Skeletal muscle satellite cell (primary cell): ENCODE measurements around the gene NCKAP5.

Experiments
- H3K27me3 ChIP-seq: 2 replicates; pipeline ENCODE4 v1.7.0; 2013; ENCODE audit warnings: low read length; ENCODE audit not compliant: control insufficient read depth, insufficient read depth
- H3K36me3 ChIP-seq: 2 replicates; pipeline ENCODE4 v1.7.0; 2013; ENCODE audit warnings: mild to moderate bottlenecking, control low read depth, low read length; ENCODE audit not compliant: insufficient read depth
- H3K4me1 ChIP-seq: 2 replicates; pipeline ENCODE4 v1.7.0; 2013; ENCODE audit warnings: low read length; ENCODE audit not compliant: control insufficient read depth, insufficient read depth
- H3K4me2 ChIP-seq: 2 replicates; pipeline ENCODE4 v1.7.0; 2013; ENCODE audit warnings: mild to moderate bottlenecking, low read length
- H3K4me3 ChIP-seq: 2 replicates; pipeline ENCODE4 v1.7.0; 2013; ENCODE audit warnings: low read length
- H3K9ac ChIP-seq: 2 replicates; pipeline ENCODE4 v1.7.0; 2013; ENCODE audit warnings: mild to moderate bottlenecking, low read depth, low read length, moderate library complexity
- H3K9me3 ChIP-seq: replicated peaks from 2 replicates; pipeline ENCODE4 v1.7.0; 2013; ENCODE audit warnings: mild to moderate bottlenecking, control low read depth, low read length

NCKAP5 gene

DNA sequence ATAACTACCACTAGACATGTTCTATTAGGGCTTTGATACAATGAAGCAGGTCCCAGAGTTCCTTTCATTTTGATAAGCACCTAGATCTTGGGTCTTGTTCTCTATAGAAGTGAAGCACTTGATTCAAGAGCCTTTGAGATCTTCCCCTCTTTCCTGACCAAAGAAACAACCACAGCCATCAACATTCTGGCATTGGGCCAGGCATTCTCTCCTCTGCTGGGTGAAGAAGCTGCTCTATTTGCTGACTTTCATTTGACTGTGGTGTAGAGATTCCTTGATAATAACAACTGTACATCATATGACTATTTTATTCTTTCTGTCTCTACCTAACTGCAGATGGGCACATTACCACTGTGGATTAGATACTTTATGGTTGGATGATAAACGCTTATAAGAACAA, 801.7 kb downstream of the NCKAP5 start:
- H3K36me3 ChIP-seq = no peaks in the 10 kb centered on the region
- no peak overlapping the region for H3K4me2 ChIP-seq
- no peak overlapping the region for H3K9ac ChIP-seq

DNA sequence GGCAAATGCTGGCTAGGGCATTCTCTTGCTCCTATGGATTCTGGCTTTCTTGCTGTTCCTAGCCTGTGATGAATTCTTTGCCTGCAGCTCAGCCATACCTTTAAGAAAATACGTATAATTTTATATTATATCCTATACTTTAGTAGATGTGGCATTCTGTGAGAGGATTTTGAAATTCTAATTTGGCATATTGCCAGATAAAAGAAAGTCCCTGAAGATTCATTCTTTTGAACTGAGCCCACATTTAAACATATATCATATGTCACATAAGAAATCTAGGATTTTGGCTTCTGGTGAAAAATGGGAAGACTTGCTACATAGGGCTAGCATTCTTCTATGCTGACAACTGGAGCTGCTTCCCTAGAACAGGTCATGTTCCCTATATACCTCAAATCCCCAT, 806.8 kb downstream of the NCKAP5 start:
- H3K27me3 ChIP-seq = no peaks in the 10 kb centered on the region
- no peak overlapping the region for H3K4me2 ChIP-seq

More for the DNA sequence above, 801.7 kb downstream of the NCKAP5 start:
- Histone ChIP-seq H3K9me3 (no peaks in the 10 kb centered on the region), H3K4me3 (no peak overlapping the region), H3K27me3 (no peaks in the 10 kb centered on the region), H3K4me1 (no peaks in the 10 kb centered on the region)

DNA sequence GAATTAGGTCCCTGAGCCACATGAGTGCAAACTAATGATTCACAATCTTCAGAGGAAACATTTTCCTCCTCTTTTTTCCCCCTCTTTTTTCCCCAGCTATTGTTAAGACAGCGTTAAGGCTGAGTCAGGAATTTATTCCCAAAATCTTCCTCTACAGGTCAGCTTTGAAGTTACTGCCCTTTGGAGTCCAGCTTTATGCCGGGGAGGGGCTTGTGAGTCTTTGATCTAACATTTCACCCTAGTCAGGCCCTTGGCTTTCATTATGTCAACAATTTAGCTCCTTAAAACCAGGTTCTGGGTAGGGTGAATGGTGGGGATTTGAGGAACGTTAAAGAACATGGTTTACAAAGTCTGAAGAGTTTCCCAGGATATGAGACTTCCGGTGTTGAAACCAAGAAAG, 807.3 kb downstream of the NCKAP5 start:
- no peaks in the 10 kb centered on the region for H3K4me1 ChIP-seq
- H3K9ac ChIP-seq = no peak overlapping the region
- no peaks in the 10 kb centered on the region for H3K27me3 ChIP-seq
- no peak overlapping the region for H3K4me3 ChIP-seq
- H3K4me2 ChIP-seq = no peak overlapping the region
- no peaks in the 10 kb centered on the region for H3K36me3 ChIP-seq
- H3K9me3 ChIP-seq = no peaks in the 10 kb centered on the region

More for the DNA sequence above, 806.8 kb downstream of the NCKAP5 start:
- H3K36me3 ChIP-seq = no peaks in the 10 kb centered on the region
- H3K9me3 ChIP-seq = no peaks in the 10 kb centered on the region
- no peaks in the 10 kb centered on the region for H3K4me1 ChIP-seq
- H3K4me3 ChIP-seq = no peak overlapping the region
- no peak overlapping the region for H3K9ac ChIP-seq

DNA sequence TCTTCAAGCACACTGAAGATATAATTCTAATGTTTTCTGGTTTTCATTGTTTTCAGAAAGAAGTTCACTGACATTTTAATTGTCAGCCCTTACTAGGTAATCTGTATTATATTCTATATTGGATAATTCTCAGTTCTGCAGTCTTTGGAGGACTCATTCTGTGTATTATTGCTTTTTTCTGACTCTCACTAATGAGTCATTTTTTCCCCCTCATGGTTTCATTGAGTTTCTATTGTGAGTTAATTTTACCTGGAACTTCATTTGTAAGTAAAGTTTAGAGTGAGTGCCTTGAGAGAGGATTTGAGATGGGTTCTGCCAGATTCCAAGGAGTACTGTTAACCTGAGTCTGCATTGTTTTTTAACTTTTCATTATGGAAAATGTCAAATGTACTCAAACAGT, 807.9 kb downstream of the NCKAP5 start:
- no peaks in the 10 kb centered on the region for H3K4me1 ChIP-seq
- H3K4me2 ChIP-seq = no peak overlapping the region
- no peak overlapping the region for H3K4me3 ChIP-seq
- no peaks in the 10 kb centered on the region for H3K9me3 ChIP-seq
- H3K27me3 ChIP-seq = no peaks in the 10 kb centered on the region
- H3K36me3 ChIP-seq = no peaks in the 10 kb centered on the region
- H3K9ac ChIP-seq = no peak overlapping the region

DNA sequence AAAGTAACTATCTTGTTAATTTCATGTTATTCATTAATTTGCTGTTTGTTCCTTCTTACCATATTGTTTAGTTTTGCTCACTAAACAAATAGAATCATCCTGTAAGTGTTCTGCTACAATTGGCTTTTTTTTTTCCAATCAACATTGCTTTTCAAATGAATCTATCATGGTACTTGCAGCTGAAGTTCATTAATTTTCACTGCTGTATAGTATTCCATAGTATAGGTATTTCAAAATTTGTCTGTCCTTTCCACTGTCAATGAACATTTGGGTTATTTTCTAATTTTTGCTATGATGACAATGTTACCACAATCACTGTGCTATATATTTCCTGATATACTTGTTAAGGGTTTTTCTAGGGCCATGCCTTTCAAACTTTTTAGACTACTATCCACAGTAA, 809.3 kb downstream of the NCKAP5 start:
- Histone ChIP-seq H3K9me3 (no peaks in the 10 kb centered on the region), H3K36me3 (no peaks in the 10 kb centered on the region), H3K4me3 (no peak overlapping the region), H3K27me3 (no peaks in the 10 kb centered on the region), H3K4me1 (no peaks in the 10 kb centered on the region), H3K9ac (no peak overlapping the region), H3K4me2 (no peak overlapping the region)

DNA sequence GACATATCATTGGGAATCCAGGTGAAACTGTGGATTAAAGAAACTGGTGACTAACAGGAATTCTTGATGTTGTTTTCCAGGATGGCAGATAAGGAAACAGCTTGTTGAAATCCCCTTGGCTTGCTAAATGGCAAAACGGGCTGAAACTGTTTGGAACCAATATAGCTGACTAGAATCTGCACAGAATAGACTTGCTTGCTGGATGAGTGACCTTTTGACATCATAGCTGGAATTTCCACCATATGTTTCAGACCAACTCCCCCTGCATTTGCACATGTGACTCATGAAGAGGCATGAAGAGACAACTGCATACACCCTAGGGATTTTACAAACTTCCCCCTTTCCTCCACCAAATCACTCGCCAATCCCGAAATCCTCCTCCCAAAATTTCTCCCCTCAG, 810.6 kb downstream of the NCKAP5 start:
- no peaks in the 10 kb centered on the region for H3K27me3 ChIP-seq
- no peaks in the 10 kb centered on the region for H3K36me3 ChIP-seq
- H3K9ac ChIP-seq = no peak overlapping the region
- no peaks in the 10 kb centered on the region for H3K9me3 ChIP-seq
- H3K4me1 ChIP-seq = no peaks in the 10 kb centered on the region
- no peak overlapping the region for H3K4me2 ChIP-seq
- H3K4me3 ChIP-seq = no peak overlapping the region

DNA sequence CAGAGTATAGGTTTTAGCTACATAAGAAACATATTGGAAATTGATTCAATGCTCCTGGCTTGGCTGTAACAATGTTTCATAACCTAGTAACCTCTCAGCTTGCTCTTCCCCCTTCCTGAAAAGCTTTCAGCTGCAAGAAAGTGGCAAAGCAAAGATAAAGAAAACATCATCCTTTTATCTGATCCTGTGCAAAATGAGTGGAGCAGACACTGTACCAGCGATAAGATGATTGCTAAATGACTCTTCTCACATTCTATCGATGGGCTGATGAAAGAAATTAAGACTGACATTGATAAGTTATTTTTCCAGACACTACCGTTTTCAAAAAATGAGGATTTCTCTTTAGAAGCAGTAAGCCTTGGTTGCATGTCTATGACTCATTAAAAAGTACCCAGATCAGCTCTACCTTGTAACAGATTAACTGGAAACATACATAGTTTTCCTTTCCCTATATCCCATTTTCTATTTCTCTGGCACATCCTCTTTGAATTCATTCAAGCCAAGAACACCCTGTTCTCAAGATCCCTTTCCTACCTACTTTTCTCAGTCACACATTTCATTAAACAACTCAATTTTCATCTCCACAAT, 811.2 kb downstream of the NCKAP5 start:
- H3K27me3 ChIP-seq = no peaks in the 10 kb centered on the region
- no peaks in the 10 kb centered on the region for H3K4me1 ChIP-seq
- no peak overlapping the region for H3K4me2 ChIP-seq
- no peak overlapping the region for H3K9ac ChIP-seq
- no peaks in the 10 kb centered on the region for H3K36me3 ChIP-seq
- H3K9me3 ChIP-seq = no peaks in the 10 kb centered on the region
- no peak overlapping the region for H3K4me3 ChIP-seq

DNA sequence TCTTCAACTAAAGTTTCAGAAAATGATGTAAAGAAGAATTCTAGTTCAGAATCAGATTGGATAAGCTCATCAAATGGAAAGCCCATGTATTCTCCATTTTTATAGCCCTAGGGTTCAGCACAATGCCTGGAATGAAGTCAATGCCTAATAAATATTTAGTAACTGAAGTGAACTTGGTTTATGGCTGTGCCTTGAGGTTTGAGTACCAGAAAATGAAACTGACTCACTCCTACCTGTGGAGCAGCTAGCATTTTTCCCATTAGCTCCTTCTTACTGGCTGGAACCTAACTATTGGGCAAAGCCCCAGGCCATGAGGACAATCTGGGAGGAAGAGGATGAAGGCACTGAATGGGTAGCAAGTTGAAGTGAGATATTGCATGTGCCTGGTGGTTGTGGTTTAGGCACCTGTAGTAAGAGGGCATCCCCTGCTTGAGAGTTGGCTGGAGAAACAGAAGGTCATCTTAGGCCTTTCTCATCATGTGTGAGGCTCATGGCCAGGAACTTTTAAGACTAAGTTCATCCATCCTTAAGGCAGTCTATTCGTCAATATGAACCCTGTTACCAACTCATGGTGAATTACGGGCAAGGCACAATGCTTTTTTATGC, 813.3 kb downstream of the NCKAP5 start:
- Histone ChIP-seq H3K9me3 (no peaks in the 10 kb centered on the region), H3K36me3 (no peaks in the 10 kb centered on the region), H3K4me2 (no peak overlapping the region), H3K4me1 (no peaks in the 10 kb centered on the region), H3K27me3 (no peaks in the 10 kb centered on the region), H3K9ac (no peak overlapping the region), H3K4me3 (no peak overlapping the region)

DNA sequence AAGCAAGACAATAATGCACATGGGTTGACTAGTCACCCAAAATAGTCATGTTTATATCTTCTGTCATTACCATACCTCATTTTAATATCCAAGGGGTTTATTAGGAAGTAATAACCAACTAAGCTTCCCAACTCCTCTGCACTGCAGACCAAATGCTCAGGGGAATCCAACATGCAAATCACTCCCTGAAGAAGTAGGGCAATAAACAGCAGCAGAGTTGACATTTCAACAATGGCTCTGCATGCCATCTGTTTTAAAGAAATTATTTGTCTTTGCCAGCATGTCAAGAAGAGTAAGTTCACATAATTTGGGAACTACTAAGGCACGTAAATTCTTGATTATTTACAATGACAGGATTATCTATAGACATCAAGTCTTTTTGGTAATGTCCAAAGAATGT, 813.9 kb downstream of the NCKAP5 start:
- Histone ChIP-seq H3K36me3 (no peaks in the 10 kb centered on the region), H3K9ac (no peak overlapping the region), H3K4me3 (no peak overlapping the region), H3K4me2 (no peak overlapping the region), H3K4me1 (no peaks in the 10 kb centered on the region), H3K27me3 (no peaks in the 10 kb centered on the region), H3K9me3 (no peaks in the 10 kb centered on the region)

DNA sequence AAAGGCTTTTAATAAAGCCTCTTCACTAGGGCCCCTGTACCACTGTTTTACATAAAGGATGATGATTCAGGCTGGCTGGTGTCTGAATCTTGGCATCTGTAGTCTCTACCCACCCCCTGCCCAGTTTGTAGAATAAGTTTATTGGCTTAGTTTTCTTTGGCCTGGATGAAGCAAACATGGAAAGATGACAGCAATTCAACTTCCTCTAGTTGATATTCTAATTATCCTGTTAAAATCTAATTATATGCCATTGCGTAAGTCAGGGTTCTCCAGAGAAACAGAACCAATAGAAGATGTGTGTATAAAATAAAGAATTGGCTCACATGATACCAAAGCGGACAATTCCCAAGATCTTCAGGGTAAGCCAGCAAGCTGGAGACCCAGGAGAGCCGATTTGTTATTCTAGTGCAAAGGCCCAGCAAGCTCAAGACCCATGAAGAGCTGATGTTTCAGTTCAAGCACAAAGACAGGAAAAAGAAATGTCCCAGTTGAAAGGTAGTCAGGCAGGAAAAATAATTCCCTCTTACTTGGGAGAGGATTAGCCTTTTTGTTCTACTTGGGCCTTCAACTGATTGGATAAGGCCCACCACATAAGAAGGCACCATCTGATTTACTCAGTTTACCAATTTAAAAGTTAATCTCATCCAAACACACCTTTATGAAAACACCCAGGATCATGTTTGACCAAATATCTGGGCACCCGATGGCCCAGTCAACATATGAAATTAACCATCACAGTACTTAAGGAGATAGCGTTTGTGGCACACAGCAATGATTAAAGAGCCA, 815.6 kb downstream of the NCKAP5 start:
- Histone ChIP-seq H3K4me3 (no peak overlapping the region), H3K4me1 (no peaks in the 10 kb centered on the region), H3K36me3 (no peaks in the 10 kb centered on the region), H3K27me3 (no peaks in the 10 kb centered on the region), H3K4me2 (no peak overlapping the region), H3K9ac (no peak overlapping the region), H3K9me3 (no peaks in the 10 kb centered on the region)

DNA sequence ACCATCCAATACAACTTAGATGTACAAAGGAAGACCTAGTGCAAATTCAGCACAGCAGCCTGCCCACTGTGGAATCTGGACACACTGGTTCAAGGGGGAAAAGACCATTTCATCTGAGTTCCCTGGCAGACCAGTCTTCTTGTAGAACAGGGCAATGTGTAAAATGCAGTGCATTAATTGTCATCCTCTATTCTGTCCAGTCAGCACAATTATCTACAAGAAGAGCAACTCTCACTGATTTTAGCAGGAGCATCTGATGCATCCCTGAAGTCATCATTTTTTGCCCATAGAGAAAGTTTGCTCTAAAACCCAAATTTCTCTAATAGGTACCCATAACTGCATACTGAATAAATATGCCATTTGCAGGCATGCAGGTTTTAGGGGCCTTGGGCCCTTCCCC, 816.4 kb downstream of the NCKAP5 start:
- Histone ChIP-seq H3K9ac (no peak overlapping the region), H3K4me1 (no peaks in the 10 kb centered on the region), H3K9me3 (no peaks in the 10 kb centered on the region), H3K4me2 (no peak overlapping the region), H3K27me3 (no peaks in the 10 kb centered on the region), H3K4me3 (no peak overlapping the region), H3K36me3 (no peaks in the 10 kb centered on the region)

DNA sequence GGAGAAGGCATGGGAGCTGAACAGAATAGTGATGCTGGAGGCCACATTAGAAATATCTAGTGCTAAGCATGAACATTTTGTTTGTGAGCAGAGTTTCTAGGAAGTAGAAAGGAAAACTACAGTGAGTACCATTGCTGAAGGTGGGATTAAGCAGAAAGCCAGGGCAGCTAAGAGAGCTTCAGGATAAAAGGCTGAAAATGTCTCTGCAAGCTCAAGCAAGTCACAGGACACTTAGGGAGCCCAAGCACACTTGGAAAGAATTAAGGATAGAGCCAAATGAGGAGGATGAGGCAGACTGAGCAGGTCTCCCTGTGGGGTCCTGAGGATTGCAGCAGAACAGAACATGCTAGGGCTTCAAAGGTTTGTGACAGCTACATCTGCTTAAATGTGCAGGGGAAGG, 817.7 kb downstream of the NCKAP5 start:
- H3K9me3 ChIP-seq = no peaks in the 10 kb centered on the region
- H3K9ac ChIP-seq = no peak overlapping the region
- no peak overlapping the region for H3K4me3 ChIP-seq
- H3K36me3 ChIP-seq = no peaks in the 10 kb centered on the region
- H3K4me2 ChIP-seq = no peak overlapping the region
- no peaks in the 10 kb centered on the region for H3K27me3 ChIP-seq
- H3K4me1 ChIP-seq = no peaks in the 10 kb centered on the region
